HG03196 (cell line): ENCODE data around the gene CCDC6.
"Not testable (repeated sequence)": the region's sequence is repeated elsewhere in the genome, so short reads cannot be mapped to it uniquely, and the experiment has no call there.

Experiments used
- ATAC-seq: cut with Tn5 transposase; IDR thresholded peaks from one replicate; pipeline ENCODE4 v1.9.1; 2021; ENCODE audit not compliant: unreplicated experiment

CCDC6 gene

GRCh38 chr10:59814878-59815277 lies 91.5 kb downstream of the CCDC6 start:
- no peak for ATAC-seq

GRCh38 chr10:59812519-59813122 lies 93.7 kb downstream of the CCDC6 start:
- ATAC-seq: no peak

GRCh38 chr10:59809644-59809974 lies 96.7 kb downstream of the CCDC6 start:
- ATAC-seq: no peak

- peak; percentile 90 for ATAC-seq
These were observed 97.3 kb downstream of the CCDC6 start for GRCh38 chr10:59808896-59809643.

- ATAC-seq: no peak
These were observed 98.4 kb downstream of the CCDC6 start for GRCh38 chr10:59807629-59808620.

GRCh38 chr10:59805014-59805413 lies 101.3 kb downstream of the CCDC6 start:
- no peak for ATAC-seq

GRCh38 chr10:59804220-59804619 lies 102.1 kb downstream of the CCDC6 start:
- ATAC-seq: no peak

GRCh38 chr10:59803714-59804113 lies 102.6 kb downstream of the CCDC6 start:
- no peak for ATAC-seq

- ATAC-seq: no peak
These were observed 105.2 kb downstream of the CCDC6 start for GRCh38 chr10:59801171-59801570.

GRCh38 chr10:59799421-59799820 lies 106.9 kb downstream of the CCDC6 start:
- ATAC-seq: no peak

GRCh38 chr10:59793919-59794318 lies 112.4 kb downstream of the CCDC6 start:
- no peak for ATAC-seq

GRCh38 chr10:59792812-59793211 lies 113.5 kb downstream of the CCDC6 start:
- ATAC-seq: no peak

GRCh38 chr10:59791601-59792000 lies 114.8 kb downstream of the CCDC6 start:
- no peak for ATAC-seq

GRCh38 chr10:59790080-59790479 lies 116.3 kb downstream of the CCDC6 start:
- not testable (repeated sequence) for ATAC-seq

GRCh38 chr10:59788914-59789313 lies 117.4 kb downstream of the CCDC6 start:
- ATAC-seq: not testable (repeated sequence)

GRCh38 chr10:59787032-59787431 lies 119.3 kb downstream of the CCDC6 start:
- not testable (repeated sequence) for ATAC-seq

- not testable (repeated sequence) for ATAC-seq
These were observed 120.9 kb downstream of the CCDC6 start for GRCh38 chr10:59785476-59785875.

- no peak for ATAC-seq
These were observed 124.8 kb downstream of the CCDC6 start for GRCh38 chr10:59781511-59781910.

GRCh38 chr10:59779756-59780533 lies 126.4 kb downstream of the CCDC6 start:
- no peak for ATAC-seq

- no peak for ATAC-seq
These were observed 131.9 kb downstream of the CCDC6 start for GRCh38 chr10:59774451-59774850.

GRCh38 chr10:59773088-59773487 lies 133.3 kb downstream of the CCDC6 start:
- ATAC-seq: no peak
